Measurements from ENCODE around the gene KRTAP4-1.
"Not testable (repeated sequence)": the region's sequence is repeated elsewhere in the genome, so short reads cannot be mapped to it uniquely, and the experiment has no call there.

The KRTAP4-1 gene

GRCh38 chr17:41149652-41149985, 35.1 kb downstream of the KRTAP4-1 start, which contains the start of gene KRTAP4-5:
KRTAP4-5 (minus strand) TSS chr17:41149825; CDS start chr17:41149767, 58 bp downstream.
- Mint-ChIP-seq H3K9me3 (no peaks in the 10 kb centered on the region), H3K27ac (no peak within 1 kb of the TSS), H3K36me3 (ENCODE audit: low read depth) (no peaks in the 10 kb centered on the region), H3K4me3 (no peak within 1 kb of the TSS), H3K4me1 (ENCODE audit: low read depth) (no peaks in the 10 kb centered on the region), H3K27me3 (peaks cover 3% of the 10 kb centered on the region)

GRCh38 chr17:41148971-41149651, 35.6 kb downstream of the KRTAP4-1 start:
- not testable (repeated sequence) for H3K4me3 Mint-ChIP-seq; H3K27me3 Mint-ChIP-seq; H3K4me1 Mint-ChIP-seq (ENCODE audit: low read depth); H3K27ac Mint-ChIP-seq; H3K36me3 Mint-ChIP-seq (ENCODE audit: low read depth); H3K9me3 Mint-ChIP-seq

- H3K9me3 Mint-ChIP-seq: peaks cover 12% of the 10 kb centered on the region
- H3K4me1 Mint-ChIP-seq (ENCODE audit: low read depth): no peaks in the 10 kb centered on the region
- peaks cover 5% of the 10 kb centered on the region for H3K36me3 Mint-ChIP-seq (ENCODE audit: low read depth)
- H3K27me3 Mint-ChIP-seq: no peaks in the 10 kb centered on the region
- no peak overlapping the region for H3K27ac Mint-ChIP-seq
- no peak overlapping the region for H3K4me3 Mint-ChIP-seq
Measured at GRCh38 chr17:41147531-41148204, 37.0 kb downstream of the KRTAP4-1 start.

- no peak overlapping the region for H3K4me3 Mint-ChIP-seq
- peaks cover 25% of the 10 kb centered on the region for H3K9me3 Mint-ChIP-seq
- no peaks in the 10 kb centered on the region for H3K27me3 Mint-ChIP-seq
- H3K4me1 Mint-ChIP-seq (ENCODE audit: low read depth): no peaks in the 10 kb centered on the region
- no peak overlapping the region for H3K27ac Mint-ChIP-seq
- H3K36me3 Mint-ChIP-seq (ENCODE audit: low read depth): peaks cover 5% of the 10 kb centered on the region
Measured at GRCh38 chr17:41145261-41145660, 39.5 kb downstream of the KRTAP4-1 start.

GRCh38 chr17:41144846-41145245, 39.9 kb downstream of the KRTAP4-1 start:
- no peak overlapping the region for H3K4me3 Mint-ChIP-seq
- no peaks in the 10 kb centered on the region for H3K4me1 Mint-ChIP-seq (ENCODE audit: low read depth)
- peaks cover 5% of the 10 kb centered on the region for H3K36me3 Mint-ChIP-seq (ENCODE audit: low read depth)
- peaks cover 25% of the 10 kb centered on the region for H3K9me3 Mint-ChIP-seq
- no peak overlapping the region for H3K27ac Mint-ChIP-seq
- H3K27me3 Mint-ChIP-seq: no peaks in the 10 kb centered on the region

- Mint-ChIP-seq H3K36me3 (ENCODE audit: low read depth) (peaks cover 9% of the 10 kb centered on the region), H3K27ac (no peak overlapping the region), H3K4me1 (ENCODE audit: low read depth) (no peaks in the 10 kb centered on the region), H3K9me3 (peaks cover 38% of the 10 kb centered on the region), H3K4me3 (no peak overlapping the region), H3K27me3 (no peaks in the 10 kb centered on the region)
Measured at GRCh38 chr17:41141361-41141760, 43.4 kb downstream of the KRTAP4-1 start.

GRCh38 chr17:41140360-41141131, 44.2 kb downstream of the KRTAP4-1 start, which contains the start of gene KRTAP4-6:
KRTAP4-6 (minus strand) TSS chr17:41140544; CDS start chr17:41140487, 57 bp downstream.
- H3K27ac Mint-ChIP-seq: no peak within 1 kb of the TSS
- peaks cover 9% of the 10 kb centered on the region for H3K36me3 Mint-ChIP-seq (ENCODE audit: low read depth)
- peaks cover 38% of the 10 kb centered on the region for H3K9me3 Mint-ChIP-seq
- H3K4me3 Mint-ChIP-seq: no peak within 1 kb of the TSS
- H3K4me1 Mint-ChIP-seq (ENCODE audit: low read depth): no peaks in the 10 kb centered on the region
- no peaks in the 10 kb centered on the region for H3K27me3 Mint-ChIP-seq

- not testable (repeated sequence) for H3K36me3 Mint-ChIP-seq (ENCODE audit: low read depth); H3K27me3 Mint-ChIP-seq; H3K4me3 Mint-ChIP-seq; H3K4me1 Mint-ChIP-seq (ENCODE audit: low read depth); H3K27ac Mint-ChIP-seq
- H3K9me3 Mint-ChIP-seq: peaks cover 38% of the 10 kb centered on the region
Measured at GRCh38 chr17:41139865-41140264, 44.8 kb downstream of the KRTAP4-1 start.

Measured in stimulated activated naive CD8-positive, alpha-beta T cell treated with anti-CD3 and anti-CD28 coated beads, Interleukin-15, Interleukin-2, amounts not matched to agents 100 ng/mL and 50 ng/mL, for 24 hours (primary cell).